MM.1S (cell line): ENCODE measurements around the gene INTS15.

Experiments
- CTCF ChIP-seq: fragments of 300-600 bp; sonication (generic); IDR thresholded peaks from 2 replicates; pipeline ENCODE4 v1.5.1; 2016; ENCODE audit warnings: antibody characterized with exemption, low read length, mixed read lengths
- EZH2 ChIP-seq: fragments of 300-600 bp; sonication (generic); optimal IDR thresholded peaks from 2 replicates; pipeline ENCODE3; 2017; ENCODE audit warnings: low read depth, mild to moderate bottlenecking, antibody characterized with exemption, low read length, mixed read lengths

GRCh38 chr7:6545398-6546126, 44.3 kb upstream of the INTS15 start:
- TF ChIP-seq EZH2: no peak
- no peak for TF ChIP-seq CTCF
